Activated T-cell treated with anti-CD3 and anti-CD28 coated beads, Interleukin-2, amount 50 U/mL, for 24 hours (primary cell): ENCODE results near the gene SCCPDH.
"Not testable (repeated sequence)": the region's sequence is repeated elsewhere in the genome, so short reads cannot be mapped to it uniquely, and the experiment has no call there.

ENCODE experiments used
- DNase-seq: peaks from one replicate; pipeline ENCODE4 v3.0.0-alpha.2; 2020
- H3K27ac Mint-ChIP-seq: 2 replicates; pipeline ENCODE4 v1.8.0; 2020; ENCODE audit warnings: mild to moderate bottlenecking, mixed read lengths
- H3K27me3 Mint-ChIP-seq: 2 replicates; pipeline ENCODE4 v1.8.0; 2020; ENCODE audit warnings: mixed read lengths
- H3K36me3 Mint-ChIP-seq: 2 replicates; pipeline ENCODE4 v1.8.0; 2020; ENCODE audit warnings: low read depth, mixed read lengths
- H3K4me1 Mint-ChIP-seq: 2 replicates; pipeline ENCODE4 v1.8.0; 2020; ENCODE audit warnings: low read depth, mixed read lengths
- H3K4me3 Mint-ChIP-seq: 2 replicates; pipeline ENCODE4 v1.8.0; 2020; ENCODE audit warnings: mild to moderate bottlenecking, moderate library complexity, mixed read lengths
- H3K9me3 Mint-ChIP-seq: 2 replicates; pipeline ENCODE4 v1.8.0; 2020; ENCODE audit warnings: mixed read lengths

The SCCPDH gene

DNA sequence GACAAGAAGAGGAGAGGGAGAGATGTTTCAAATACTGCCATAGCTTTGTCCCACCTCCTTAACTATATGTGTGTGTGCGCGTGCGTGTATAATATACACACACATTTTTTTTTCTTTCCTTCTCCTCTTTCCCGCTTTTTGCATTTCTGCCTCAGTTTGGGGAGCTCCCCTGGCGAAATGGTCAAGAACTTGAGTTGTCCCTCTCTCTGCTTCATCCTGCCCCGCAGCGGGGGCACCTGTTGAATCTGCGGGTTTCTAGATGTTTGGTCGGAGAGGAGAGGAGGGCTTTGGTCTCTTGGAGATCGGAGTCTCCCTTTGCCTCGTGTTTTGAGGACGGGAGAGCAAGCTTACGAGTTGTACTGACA, 504 bp downstream of the SCCPDH start:
- peaks cover 14% of the 10 kb centered on the region for H3K4me1 Mint-ChIP-seq
- peak overlapping the region; percentile 22 for H3K27ac Mint-ChIP-seq
- peaks cover 31% of the 10 kb centered on the region for H3K36me3 Mint-ChIP-seq
- peaks cover 27% of the 10 kb centered on the region for H3K9me3 Mint-ChIP-seq
- no peak for DNase-seq
- peak overlapping the region; percentile 80 for H3K4me3 Mint-ChIP-seq
- peaks cover 28% of the 10 kb centered on the region for H3K27me3 Mint-ChIP-seq

DNA sequence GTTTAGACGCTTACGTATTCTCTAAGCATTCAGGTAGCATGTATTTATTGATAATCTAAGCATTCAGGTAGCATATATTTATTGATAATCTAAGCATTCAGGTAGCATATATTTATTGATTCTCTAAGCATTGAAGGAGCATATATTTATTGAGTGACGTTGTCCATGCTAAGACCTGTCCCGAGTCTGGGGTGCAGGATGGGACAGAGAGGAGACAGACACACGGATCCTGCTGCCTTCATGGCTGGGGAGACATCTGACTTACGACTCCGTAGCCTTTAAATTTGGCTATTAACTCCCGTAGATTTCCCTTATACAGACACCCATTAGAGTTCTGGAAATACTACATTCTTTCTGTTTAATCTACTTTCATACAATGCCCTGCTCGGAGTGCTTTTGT, 982 bp downstream of the SCCPDH start:
- H3K36me3 Mint-ChIP-seq = peaks cover 36% of the 10 kb centered on the region
- peak overlapping the region; percentile 22 for H3K27ac Mint-ChIP-seq
- DNase-seq = no peak
- peaks cover 14% of the 10 kb centered on the region for H3K4me1 Mint-ChIP-seq
- peaks cover 27% of the 10 kb centered on the region for H3K9me3 Mint-ChIP-seq
- H3K27me3 Mint-ChIP-seq = peaks cover 28% of the 10 kb centered on the region
- peak overlapping the region; percentile 80 for H3K4me3 Mint-ChIP-seq

GRCh38 chr1:246726255-246726679, 2.1 kb downstream of the SCCPDH start:
- Mint-ChIP-seq H3K27ac (no peak overlapping the region), H3K4me3 (no peak overlapping the region), H3K36me3 (peaks cover 46% of the 10 kb centered on the region), H3K9me3 (peaks cover 21% of the 10 kb centered on the region), H3K27me3 (peaks cover 28% of the 10 kb centered on the region), H3K4me1 (peaks cover 14% of the 10 kb centered on the region)
- no peak for DNase-seq

GRCh38 chr1:246726881-246727280, 2.7 kb downstream of the SCCPDH start:
- Mint-ChIP-seq H3K4me1 (peaks cover 14% of the 10 kb centered on the region), H3K9me3 (peaks cover 22% of the 10 kb centered on the region), H3K27ac (no peak overlapping the region), H3K27me3 (peaks cover 28% of the 10 kb centered on the region), H3K4me3 (no peak overlapping the region), H3K36me3 (peaks cover 53% of the 10 kb centered on the region)
- DNase-seq = no peak

DNA sequence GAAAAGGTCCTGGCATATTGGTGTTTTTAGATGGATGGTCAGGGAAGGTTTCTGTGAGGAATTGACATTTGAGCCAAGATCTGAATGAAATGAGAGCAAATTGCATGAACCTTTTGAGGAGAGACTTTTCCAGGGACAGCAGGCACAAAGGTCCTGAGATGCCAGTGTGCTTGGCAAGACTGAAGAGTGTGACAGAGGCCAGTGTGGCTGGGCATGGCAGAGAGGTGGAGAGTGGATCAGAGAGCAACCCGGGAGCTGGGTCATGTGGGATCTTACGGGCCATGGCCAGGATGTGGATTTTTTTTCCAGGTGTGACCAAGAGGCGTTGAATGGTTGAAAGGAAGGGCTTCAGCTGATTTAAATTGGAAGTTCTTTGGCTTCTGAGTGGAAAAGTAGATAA, 3.4 kb downstream of the SCCPDH start:
- H3K9me3 Mint-ChIP-seq = peaks cover 23% of the 10 kb centered on the region
- H3K4me1 Mint-ChIP-seq = peaks cover 14% of the 10 kb centered on the region
- H3K36me3 Mint-ChIP-seq = peaks cover 56% of the 10 kb centered on the region
- no peak overlapping the region for H3K27ac Mint-ChIP-seq
- H3K4me3 Mint-ChIP-seq = no peak overlapping the region
- DNase-seq = no peak
- peaks cover 24% of the 10 kb centered on the region for H3K27me3 Mint-ChIP-seq

- H3K4me3 Mint-ChIP-seq = no peak overlapping the region
- no peak for DNase-seq
- H3K9me3 Mint-ChIP-seq = peaks cover 23% of the 10 kb centered on the region
- H3K27me3 Mint-ChIP-seq = peaks cover 19% of the 10 kb centered on the region
- H3K36me3 Mint-ChIP-seq = peaks cover 56% of the 10 kb centered on the region
- peaks cover 14% of the 10 kb centered on the region for H3K4me1 Mint-ChIP-seq
- no peak overlapping the region for H3K27ac Mint-ChIP-seq
These were observed 4.1 kb downstream of the SCCPDH start for GRCh38 chr1:246728311-246728710.

GRCh38 chr1:246729040-246729439, 4.8 kb downstream of the SCCPDH start:
- DNase-seq, H3K27ac Mint-ChIP-seq, H3K4me3 Mint-ChIP-seq: not testable (repeated sequence)
- H3K36me3 Mint-ChIP-seq = peaks cover 62% of the 10 kb centered on the region
- H3K9me3 Mint-ChIP-seq = peaks cover 23% of the 10 kb centered on the region
- H3K4me1 Mint-ChIP-seq = peaks cover 16% of the 10 kb centered on the region
- peaks cover 19% of the 10 kb centered on the region for H3K27me3 Mint-ChIP-seq

DNA sequence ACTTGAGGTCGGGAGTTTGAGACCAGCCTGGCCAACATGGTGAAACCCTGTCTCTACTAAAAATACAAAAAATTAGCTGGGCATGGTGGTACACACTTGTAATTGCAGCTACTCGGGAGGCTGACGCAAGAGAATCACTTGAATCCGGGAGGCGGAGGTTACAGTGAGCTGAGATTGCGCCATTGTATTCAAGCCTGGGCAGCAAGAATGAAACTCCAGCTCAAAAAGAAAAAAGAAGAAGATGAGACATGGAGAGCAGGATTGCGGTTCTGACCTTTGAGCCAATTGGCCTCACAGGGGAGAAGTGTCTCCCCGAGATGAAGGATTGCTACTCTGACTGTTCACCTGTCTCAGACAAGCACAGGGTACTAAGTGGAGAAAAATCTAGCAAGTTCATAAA, 6.6 kb downstream of the SCCPDH start:
- Mint-ChIP-seq H3K27ac (no peak overlapping the region), H3K4me3 (no peak overlapping the region), H3K9me3 (peaks cover 23% of the 10 kb centered on the region), H3K27me3 (peaks cover 7% of the 10 kb centered on the region), H3K4me1 (peaks cover 5% of the 10 kb centered on the region), H3K36me3 (peaks cover 78% of the 10 kb centered on the region)
- DNase-seq = no peak

DNA sequence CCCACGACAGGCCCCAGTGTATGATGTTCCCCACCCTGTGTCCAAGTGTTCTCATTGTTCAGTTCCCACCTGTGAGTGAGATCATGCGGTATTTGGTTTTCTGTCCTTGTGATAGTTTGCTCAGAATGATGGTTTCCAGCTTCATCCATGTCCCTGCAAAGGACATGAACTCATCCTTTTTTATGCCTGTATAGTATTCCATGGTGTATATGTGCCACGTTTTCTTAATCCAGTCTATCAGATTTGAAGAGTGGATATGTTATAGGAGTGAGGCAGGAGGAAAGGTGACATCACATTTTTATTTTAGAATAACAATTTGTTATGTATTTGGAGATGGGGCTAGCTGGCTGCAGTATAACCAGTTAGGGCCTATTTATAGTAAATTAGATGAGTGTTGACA, 7.7 kb downstream of the SCCPDH start:
- not testable (repeated sequence) for H3K4me1 Mint-ChIP-seq, H3K27me3 Mint-ChIP-seq, DNase-seq, H3K27ac Mint-ChIP-seq, H3K4me3 Mint-ChIP-seq
- H3K9me3 Mint-ChIP-seq = peaks cover 23% of the 10 kb centered on the region
- H3K36me3 Mint-ChIP-seq = peaks cover 83% of the 10 kb centered on the region

- Mint-ChIP-seq H3K36me3 (peaks cover 82% of the 10 kb centered on the region), H3K9me3 (peaks cover 10% of the 10 kb centered on the region), H3K4me1 (peaks cover 5% of the 10 kb centered on the region), H3K27ac (no peak overlapping the region), H3K27me3 (no peaks in the 10 kb centered on the region), H3K4me3 (no peak overlapping the region)
- DNase-seq = no peak
These were observed 9.5 kb downstream of the SCCPDH start for GRCh38 chr1:246733704-246734103.

- H3K27me3 Mint-ChIP-seq = no peaks in the 10 kb centered on the region
- H3K9me3 Mint-ChIP-seq = peaks cover 8% of the 10 kb centered on the region
- H3K36me3 Mint-ChIP-seq = peaks cover 80% of the 10 kb centered on the region
- H3K27ac Mint-ChIP-seq = no peak overlapping the region
- no peak overlapping the region for H3K4me3 Mint-ChIP-seq
- peaks cover 5% of the 10 kb centered on the region for H3K4me1 Mint-ChIP-seq
- no peak for DNase-seq
These were observed 10.7 kb downstream of the SCCPDH start for GRCh38 chr1:246734866-246735265.

DNA sequence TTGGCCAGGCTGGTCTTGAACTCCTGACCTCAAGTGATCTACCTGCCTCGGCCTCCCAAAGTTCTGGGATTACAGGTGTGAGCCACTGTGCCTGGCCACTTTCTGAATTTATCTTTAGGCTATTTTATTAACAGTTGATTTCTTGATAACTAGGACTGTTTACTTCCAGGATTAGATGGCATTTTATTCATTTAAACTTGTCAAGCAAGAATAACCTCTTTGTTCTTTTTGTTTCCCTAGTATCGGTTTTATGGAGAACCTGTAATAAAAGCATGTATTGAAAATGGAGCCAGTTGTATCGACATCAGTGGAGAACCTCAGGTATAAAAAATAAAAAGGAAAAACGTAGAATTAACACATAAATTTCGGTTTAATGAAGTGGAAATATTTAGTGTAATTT, 11.5 kb downstream of the SCCPDH start:
- Mint-ChIP-seq H3K4me3 (no peak overlapping the region), H3K27me3 (no peaks in the 10 kb centered on the region), H3K27ac (no peak overlapping the region), H3K9me3 (peaks cover 8% of the 10 kb centered on the region), H3K4me1 (peaks cover 5% of the 10 kb centered on the region), H3K36me3 (peaks cover 80% of the 10 kb centered on the region)
- DNase-seq = no peak

GRCh38 chr1:246742396-246742795, 18.2 kb downstream of the SCCPDH start:
- H3K27me3 Mint-ChIP-seq = no peaks in the 10 kb centered on the region
- H3K36me3 Mint-ChIP-seq = peaks cover 67% of the 10 kb centered on the region
- no peak overlapping the region for H3K4me3 Mint-ChIP-seq
- H3K4me1 Mint-ChIP-seq = no peaks in the 10 kb centered on the region
- DNase-seq = no peak
- no peak overlapping the region for H3K27ac Mint-ChIP-seq
- H3K9me3 Mint-ChIP-seq = peaks cover 18% of the 10 kb centered on the region

GRCh38 chr1:246746155-246746554, 21.9 kb downstream of the SCCPDH start:
- H3K4me3 Mint-ChIP-seq, H3K27me3 Mint-ChIP-seq, DNase-seq, H3K27ac Mint-ChIP-seq, H3K4me1 Mint-ChIP-seq: not testable (repeated sequence)
- H3K9me3 Mint-ChIP-seq = peaks cover 12% of the 10 kb centered on the region
- peaks cover 36% of the 10 kb centered on the region for H3K36me3 Mint-ChIP-seq

DNA sequence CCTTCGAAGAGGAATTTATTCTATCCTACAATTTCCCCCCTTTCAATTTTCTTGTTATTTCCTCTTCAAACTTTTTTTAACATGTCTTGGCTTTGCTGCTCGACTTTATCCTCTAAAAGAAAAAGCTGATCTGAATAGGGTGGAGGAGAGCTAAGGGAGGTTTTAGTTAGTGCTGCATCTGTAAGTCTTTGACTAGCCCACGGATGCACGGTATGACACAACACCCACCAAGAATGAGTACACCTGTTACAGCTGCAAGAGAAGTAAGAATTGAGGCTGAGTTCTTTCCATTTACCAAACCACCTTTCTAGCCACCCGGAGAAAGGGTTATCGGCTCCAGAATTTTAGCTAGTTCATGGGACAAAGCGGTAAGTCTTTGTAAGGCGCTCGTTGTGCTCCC, 23.8 kb downstream of the SCCPDH start:
- Mint-ChIP-seq H3K4me1 (no peaks in the 10 kb centered on the region), H3K9me3 (peaks cover 3% of the 10 kb centered on the region), H3K4me3 (no peak overlapping the region), H3K27ac (no peak overlapping the region), H3K36me3 (peaks cover 17% of the 10 kb centered on the region), H3K27me3 (no peaks in the 10 kb centered on the region)
- no peak for DNase-seq

GRCh38 chr1:246748867-246749266, 24.7 kb downstream of the SCCPDH start:
- Mint-ChIP-seq H3K4me1 (no peaks in the 10 kb centered on the region), H3K27ac (no peak overlapping the region), H3K27me3 (no peaks in the 10 kb centered on the region), H3K9me3 (no peaks in the 10 kb centered on the region), H3K4me3 (no peak overlapping the region), H3K36me3 (peaks cover 11% of the 10 kb centered on the region)
- no peak for DNase-seq
